Measurements from ENCODE around the gene TAF1C. TPM values are rescaled to one million over a fixed set of nuclear protein-coding genes. Genes with fewer than 3 reads are reported as not detected.

The TAF1C gene
- total and polyA plus RNA-seq, 2 of the 4 experiments (the other 2 are of a cell fraction) = 7.3 to 35.5 TPM

- POLR2A ChIA-PET (ENCODE audit: unreplicated experiment) = no interaction called here
Measured at GRCh38 chr16:84143784-84144199, 43.1 kb downstream of the TAF1C start.

More at GRCh38 chr16:84143784-84144199, 43.1 kb downstream of the TAF1C start:
- Histone ChIP-seq H2BK15ac (ENCODE audit: low read depth, low read length) (no peak overlapping the region), H2BK5ac (ENCODE audit: low read depth, low read length, poor library complexity, severe bottlenecking) (no peak overlapping the region), H3K14ac (replicated peaks; ENCODE audit: low read depth, low read length) (no peak overlapping the region), H4K91ac (ENCODE audit: insufficient read depth, low read depth, low read length) (no peak overlapping the region), H3K18ac (ENCODE audit: low read depth, low read length) (no peak overlapping the region), H4K5ac (ENCODE audit: low read depth, low read length) (no peak overlapping the region), H2BK20ac (ENCODE audit: low read depth, low read length) (no peak overlapping the region), H3K4ac (ENCODE audit: low read depth, low read length) (0 out of 2 replicates have a peak overlapping the region, but pooled peaks have one; percentile 67), H3K27ac (ENCODE audit: insufficient read depth, low read length) (no peak overlapping the region), H3K4me2 (ENCODE audit: low read depth, low read length) (peak overlapping the region; percentile 97), H3K9me3 (ENCODE audit: control insufficient read depth, insufficient read depth, low read length) (no peaks in the 10 kb centered on the region), H3K9me1 (ENCODE audit: insufficient read depth, low read length) (peaks cover 14% of the 10 kb centered on the region), H2AFZ (replicated peaks; ENCODE audit: low read length, poor library complexity) (no peak overlapping the region), H2BK120ac (ENCODE audit: low read depth, low read length) (no peak overlapping the region), H2AK9ac (replicated peaks; ENCODE audit: low read depth, low read length, poor library complexity) (no peak overlapping the region), H2AK5ac (ENCODE audit: low read depth, low read length) (no peak overlapping the region), H3K4me1 (ENCODE audit: control insufficient read depth, insufficient read depth, low read length) (peaks cover 13% of the 10 kb centered on the region), H3K9ac (ENCODE audit: low read depth, low read length) (peak overlapping the region; percentile 75), H4K20me1 (ENCODE audit: insufficient read depth, low read length) (peaks cover 12% of the 10 kb centered on the region; the same call in 1 of the 2 replicates), H3K4me3 (ENCODE audit: insufficient read depth, low read depth, low read length) (peak overlapping the region; percentile 99), H3K56ac (ENCODE audit: extremely low read depth, insufficient read depth, low read length) (no peak overlapping the region), H3K27me3 (ENCODE audit: control insufficient read depth, insufficient read depth, low read length) (peaks cover 8% of the 10 kb centered on the region), H3K36me3 (ENCODE audit: control insufficient read depth, insufficient read depth, low read length) (no peaks in the 10 kb centered on the region), H3K79me1 (ENCODE audit: low read depth in 1 of 2, low read length in 2 of 2) (peaks cover 21 to 45% of the 10 kb centered on the region in 2 experiments), H4K8ac (ENCODE audit: low read depth in 2 of 2, low read length in 2 of 2) (no peak overlapping the region), H3K23ac (ENCODE audit: low read depth, low read length) (peak overlapping the region; percentile 92; the same call in 1 of the 2 replicates)
- CTCF ChIA-PET = no interaction called here
- in situ Hi-C loops (cut with MboI; ENCODE audit: low sequenced_read_pairs) (no loop called here), dilution Hi-C loops (cut with HindIII; ENCODE audit: low sequenced_read_pairs, unreplicated experiment) (no loop called here), intact Hi-C loops (cut with micrococcal nuclease) (no loop called here)
- ATAC-seq (ENCODE audit: low read depth) (no peak), DNase-seq (no peak)
- no TSS peak for BruUV-seq (replicated peaks)
- TF ChIP-seq MAZ (IDR thresholded peaks at IDR 0.05; ENCODE audit: borderline replicate concordance, low read depth, low read length) = no peak
- TF ChIP-seq SMC3 (IDR thresholded peaks at IDR 0.05; ENCODE audit: low read depth, low read length) = no peak
- no peak for TF ChIP-seq CEBPB (IDR thresholded peaks at IDR 0.05; ENCODE audit: low read depth, low read length)
- no peak for TF ChIP-seq BHLHE40 (IDR thresholded peaks at IDR 0.05; ENCODE audit: low read depth, low read length)
- TF ChIP-seq CTCF (conservative IDR thresholded peaks at IDR 0.05; ENCODE audit: low read depth, low read length) = no peak
- TF ChIP-seq RCOR1 (IDR thresholded peaks at IDR 0.05; ENCODE audit: insufficient replicate concordance, low read length) = no peak
- no peak for TF ChIP-seq FOS (IDR thresholded peaks at IDR 0.05; ENCODE audit: low read depth, low read length)
- TF ChIP-seq POLR2A (IDR thresholded peaks at IDR 0.05; ENCODE audit: low read depth, low read length) = no peak
- no peak for TF ChIP-seq RAD21 (IDR thresholded peaks at IDR 0.05; ENCODE audit: low read length)
- no peak for TF ChIP-seq MXI1 (IDR thresholded peaks at IDR 0.05; ENCODE audit: borderline replicate concordance, low read depth, low read length)
- WGBS, 2 experiments (ENCODE audit: extremely low coverage in 2 of 2, insufficient read length in 1 of 2) = no CpG with 5 or more reads among the region's 13 CpGs
